GM21737 (cell line): ENCODE results near the gene CAPSL.
"Not testable (repeated sequence)": the region's sequence is repeated elsewhere in the genome, so short reads cannot be mapped to it uniquely, and the experiment has no call there.

Experiments used
- ATAC-seq: cut with Tn5 transposase; IDR thresholded peaks from one replicate; pipeline ENCODE4 v1.9.1; 2021; ENCODE audit warnings: mild to moderate bottlenecking, moderate library complexity; ENCODE audit not compliant: unreplicated experiment

The CAPSL gene

DNA sequence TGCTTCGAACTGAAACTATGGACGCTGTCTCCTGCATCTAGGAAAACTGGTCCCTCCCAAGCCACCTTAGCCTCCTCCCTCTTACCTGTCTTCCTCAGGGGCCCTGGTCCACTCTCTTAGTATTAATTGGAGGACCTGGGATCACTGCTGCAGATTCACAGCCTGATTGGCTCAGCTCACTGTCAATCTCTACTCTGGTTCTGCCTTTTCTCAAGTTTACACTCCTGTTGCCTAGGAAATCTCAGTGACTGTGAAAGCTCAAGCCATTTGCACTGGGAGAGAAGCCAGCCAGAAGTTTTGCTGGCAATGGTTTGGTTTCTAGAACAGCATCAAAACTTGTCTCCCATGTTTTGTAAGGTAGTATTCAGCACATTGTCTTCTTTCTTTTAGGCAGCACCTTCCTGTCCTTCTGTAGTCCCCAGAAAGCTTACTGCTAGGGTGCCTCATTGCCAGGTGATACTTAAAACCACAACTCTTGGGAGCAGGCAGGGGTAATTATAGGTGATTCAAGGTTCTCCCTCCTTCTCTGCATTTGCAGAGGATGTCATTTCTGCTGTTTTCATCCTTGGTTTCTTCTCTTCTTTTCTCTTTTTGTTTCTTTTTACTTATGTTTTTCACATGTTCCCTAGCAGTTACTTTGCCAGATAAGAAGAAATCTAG is at the start of gene CAPSL:
TSS of gene CAPSL (minus strand) at position 55 of the 660 bp plus-strand sequence. CDS start 17,502 bp downstream, outside the sequence.
- ATAC-seq: no peak

DNA sequence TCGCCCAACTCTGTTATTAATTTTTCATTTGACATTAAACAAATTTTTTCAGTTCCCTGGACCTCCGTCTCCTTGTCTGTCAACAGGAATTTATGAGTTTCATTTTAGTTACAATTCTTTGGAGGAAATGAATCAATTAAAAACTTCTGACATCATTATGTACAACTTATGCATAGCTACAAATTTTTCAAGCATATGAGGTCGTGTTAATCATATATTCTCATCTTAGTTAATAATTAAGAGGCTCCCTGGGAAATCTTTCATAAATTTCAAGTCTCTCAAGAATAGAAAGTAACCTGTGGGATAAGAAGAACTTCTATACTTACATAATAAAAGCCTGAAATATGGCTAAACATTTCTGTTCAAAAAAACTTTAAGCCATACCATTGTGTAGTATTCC is 49.4 kb upstream of the CAPSL start:
- ATAC-seq: no peak

DNA sequence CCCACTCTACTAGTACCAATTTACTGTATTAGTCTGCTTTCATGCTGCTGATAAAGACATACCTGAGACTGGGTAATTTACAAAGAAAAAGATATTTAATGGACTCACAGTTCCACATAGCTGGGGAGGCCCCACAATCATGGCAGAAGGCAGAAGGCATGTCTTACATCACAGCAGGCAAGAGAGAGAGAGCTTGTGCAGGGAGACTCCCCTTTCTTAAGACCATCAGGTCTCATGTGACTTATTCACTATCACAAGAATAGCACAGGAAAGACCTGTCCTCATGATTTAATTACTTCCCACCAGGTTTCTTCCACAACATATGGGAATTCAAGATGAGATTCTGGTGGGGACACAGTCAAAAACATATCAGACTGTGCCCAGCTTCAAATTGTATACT is 41.3 kb upstream of the CAPSL start:
- no peak for ATAC-seq

DNA sequence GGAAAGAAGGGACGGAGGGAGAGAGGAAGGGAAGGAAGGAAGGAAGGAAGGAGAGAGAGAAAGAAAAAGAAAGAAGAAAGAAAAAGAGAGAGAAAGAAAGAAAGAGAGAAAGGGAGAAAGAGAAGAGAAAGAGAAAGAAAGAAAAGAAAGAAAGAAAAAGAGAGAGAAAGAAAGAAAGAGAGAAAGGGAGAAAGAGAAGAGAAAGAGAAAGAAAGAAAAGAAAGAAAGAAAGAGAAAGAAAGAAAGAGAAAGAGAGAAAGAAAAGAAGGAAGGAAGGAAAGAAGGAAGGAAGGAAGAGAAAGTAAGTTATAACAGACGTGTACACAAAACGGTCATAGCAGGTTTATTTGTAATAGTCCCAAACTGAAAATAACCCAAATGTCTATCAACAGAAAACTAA is 38.4 kb upstream of the CAPSL start:
- ATAC-seq: not testable (repeated sequence)

DNA sequence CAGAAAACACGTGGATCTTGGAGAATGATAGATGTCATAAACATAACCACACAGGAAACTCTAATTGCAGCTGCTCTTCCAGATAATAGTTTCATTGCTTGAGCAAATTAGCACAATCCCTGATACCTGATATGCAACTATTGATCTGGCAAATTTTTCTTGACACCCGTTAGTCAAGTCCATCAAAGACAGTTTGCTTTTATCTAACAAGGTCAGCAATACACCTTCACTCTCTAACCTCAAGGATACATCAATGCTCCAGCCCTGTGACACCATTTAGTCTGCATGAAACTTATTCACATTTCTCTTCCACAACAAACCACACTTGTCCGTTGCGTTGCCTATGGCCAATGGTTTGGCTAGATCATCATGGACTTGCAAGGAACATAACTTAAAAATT is 36.1 kb upstream of the CAPSL start:
- ATAC-seq: no peak

DNA sequence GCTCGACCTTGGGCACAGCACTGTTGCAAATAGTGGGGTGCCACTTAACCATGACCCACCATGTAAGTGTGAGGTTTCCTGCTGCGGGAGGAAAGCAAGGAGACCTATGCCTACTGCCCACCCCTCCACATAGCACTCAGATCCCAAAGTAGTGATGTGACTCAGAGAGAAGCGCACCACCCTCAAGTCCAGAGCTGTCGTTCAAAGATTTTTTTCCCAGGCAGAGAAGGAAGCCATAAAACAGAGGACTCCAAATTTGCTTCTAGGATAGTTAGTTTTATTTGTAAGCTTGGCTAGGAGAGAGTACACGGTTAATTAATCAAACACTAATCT is 33.4 kb upstream of the CAPSL start:
- ATAC-seq: no peak

DNA sequence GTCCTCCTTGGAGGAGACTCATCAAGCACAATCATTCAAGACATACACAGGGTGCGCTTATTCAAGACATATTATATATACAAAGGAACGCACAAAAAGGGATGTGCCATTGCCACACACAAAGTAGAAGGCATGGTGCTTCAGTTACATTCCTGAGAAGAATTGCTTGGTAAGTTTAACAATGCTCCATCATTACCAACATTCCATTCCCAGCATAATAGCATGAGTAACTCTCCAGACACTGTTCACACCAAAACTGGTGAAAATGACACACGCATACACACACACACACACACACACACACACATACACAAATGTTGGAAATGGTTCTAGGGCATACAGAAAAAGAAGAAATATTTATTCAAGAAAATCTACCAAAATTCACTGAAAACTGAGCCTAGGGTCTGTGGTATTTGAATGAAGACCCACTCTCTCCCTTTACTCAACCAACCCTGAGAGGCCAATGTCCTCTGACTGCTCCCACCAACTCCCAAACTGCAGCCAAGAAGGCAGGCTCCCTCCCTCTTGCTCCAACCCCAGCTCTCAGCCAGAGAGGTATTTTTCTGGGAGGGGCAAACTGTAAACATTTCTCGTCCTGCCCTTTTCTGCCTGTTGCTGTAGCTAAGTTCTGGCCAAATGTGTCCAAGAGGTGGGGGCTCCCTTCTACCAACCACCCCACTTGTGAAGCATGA is 32.9 kb upstream of the CAPSL start:
- no peak for ATAC-seq

DNA sequence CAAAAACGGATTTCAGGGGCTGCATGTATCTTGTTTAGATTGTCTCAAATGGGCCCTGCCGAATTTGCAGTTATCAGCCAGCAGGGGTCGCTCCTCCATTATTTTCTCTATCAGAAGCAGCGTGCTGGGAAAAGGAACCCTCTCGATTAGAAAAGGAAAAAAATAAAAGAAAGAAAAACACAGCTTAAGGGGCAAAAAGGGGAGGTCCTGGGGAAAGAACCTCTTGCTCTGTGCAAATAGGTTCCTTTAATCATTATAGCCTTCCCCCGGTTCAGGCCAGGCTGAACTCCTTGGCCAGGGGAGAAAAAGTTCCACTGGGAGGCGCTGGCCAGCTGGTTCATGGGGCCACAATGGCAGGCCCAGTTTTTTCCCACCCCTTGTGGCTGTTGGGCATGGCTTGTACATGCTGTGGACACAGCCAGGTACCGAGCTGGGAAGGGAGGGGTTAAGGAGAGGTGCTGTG is 25.0 kb upstream of the CAPSL start:
- ATAC-seq: no peak

DNA sequence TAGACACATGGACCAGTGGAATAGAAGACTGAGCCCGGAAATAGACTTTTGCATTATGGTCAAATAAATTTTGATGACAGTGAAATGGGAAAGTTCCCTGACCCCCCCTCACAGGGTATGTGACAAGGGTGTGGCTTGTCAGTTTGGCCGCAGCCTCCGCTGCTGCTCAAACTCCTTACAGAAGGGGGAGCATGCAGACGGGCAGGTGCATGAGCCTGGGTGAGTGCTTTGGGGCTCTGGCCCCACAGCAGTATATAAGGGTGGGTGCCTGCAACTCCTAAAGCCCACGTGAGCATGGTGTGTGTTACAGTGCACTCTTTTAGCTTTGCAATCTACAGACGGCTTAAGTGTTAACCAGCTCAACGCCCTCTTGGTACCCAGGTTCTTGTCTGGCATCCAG is 21.9 kb upstream of the CAPSL start:
- ATAC-seq: no peak

DNA sequence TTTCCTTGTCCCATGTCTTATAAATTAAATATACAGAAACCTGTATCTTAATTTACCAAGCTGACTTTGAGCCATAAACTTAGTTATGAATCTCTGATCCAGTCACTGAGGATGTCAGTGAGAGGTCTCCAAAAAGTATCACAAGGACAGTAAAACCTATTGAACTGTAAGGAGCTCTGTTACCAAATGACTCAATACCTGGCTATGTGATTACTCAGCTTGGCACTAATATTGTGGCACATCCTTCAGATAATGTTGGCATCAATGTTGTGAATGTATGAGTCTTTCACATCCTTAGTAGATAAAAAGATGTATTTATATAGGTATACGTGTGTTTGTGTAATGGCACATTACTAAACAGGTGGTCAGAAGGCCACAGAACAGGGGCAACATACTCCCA is 18.0 kb upstream of the CAPSL start:
- no peak for ATAC-seq

DNA sequence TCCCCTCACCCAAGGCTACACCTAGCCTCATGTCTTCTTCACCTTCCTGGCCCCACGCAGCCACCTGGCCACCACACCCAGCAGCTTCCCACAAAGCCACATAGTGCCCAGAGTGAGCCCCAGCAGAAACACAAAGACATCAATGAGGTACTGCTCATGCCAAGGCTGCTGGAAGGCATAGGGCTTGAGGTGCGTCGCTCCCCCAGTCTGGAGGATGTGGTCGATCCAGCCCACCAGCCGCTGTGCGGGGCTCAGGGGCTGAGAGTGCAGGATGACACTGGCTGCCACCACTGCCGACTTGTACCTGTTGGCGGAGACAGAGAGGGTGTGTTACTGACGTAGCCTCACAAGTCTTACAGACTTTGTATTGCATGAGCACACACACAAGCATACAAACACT is 15.8 kb upstream of the CAPSL start:
- ATAC-seq: no peak

DNA sequence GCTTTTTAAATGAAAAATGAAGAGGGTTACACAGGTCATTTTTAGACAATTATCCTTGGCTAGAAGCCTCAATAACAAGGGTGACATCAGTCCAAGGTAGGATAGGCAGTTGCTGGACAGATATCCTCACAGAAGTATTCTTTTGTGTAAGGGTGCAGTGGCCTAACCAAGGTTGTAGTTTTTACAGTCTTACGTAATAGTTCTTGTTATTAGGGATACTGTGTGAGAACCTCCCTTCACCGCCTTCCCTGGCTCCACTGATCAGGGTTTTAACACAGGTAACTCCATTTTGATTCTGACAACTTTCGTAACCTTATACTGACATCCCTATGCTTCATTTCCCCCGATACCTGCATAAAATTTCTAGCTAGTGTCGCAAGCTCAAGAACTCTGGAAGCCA is 8.7 kb upstream of the CAPSL start:
- no peak for ATAC-seq

DNA sequence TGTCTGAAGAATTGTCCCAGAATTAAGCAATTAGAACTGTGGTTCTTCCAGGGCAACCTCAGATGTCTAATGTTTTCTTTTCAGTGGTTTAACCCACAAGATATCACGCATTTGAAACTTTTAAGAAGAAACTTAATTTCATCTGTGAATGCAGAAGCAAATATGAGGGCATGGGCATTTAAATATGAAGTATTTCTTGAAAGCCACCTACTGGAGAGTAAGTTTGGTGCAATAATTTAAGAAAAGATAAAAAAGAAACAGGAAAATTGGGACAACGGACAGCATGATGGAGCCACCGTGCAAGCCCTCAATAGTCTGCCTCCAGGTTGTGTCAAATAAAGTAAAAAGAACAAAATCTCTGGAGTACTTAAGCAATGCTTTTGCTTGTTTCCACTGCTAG is 1.2 kb upstream of the CAPSL start:
- ATAC-seq: no peak

DNA sequence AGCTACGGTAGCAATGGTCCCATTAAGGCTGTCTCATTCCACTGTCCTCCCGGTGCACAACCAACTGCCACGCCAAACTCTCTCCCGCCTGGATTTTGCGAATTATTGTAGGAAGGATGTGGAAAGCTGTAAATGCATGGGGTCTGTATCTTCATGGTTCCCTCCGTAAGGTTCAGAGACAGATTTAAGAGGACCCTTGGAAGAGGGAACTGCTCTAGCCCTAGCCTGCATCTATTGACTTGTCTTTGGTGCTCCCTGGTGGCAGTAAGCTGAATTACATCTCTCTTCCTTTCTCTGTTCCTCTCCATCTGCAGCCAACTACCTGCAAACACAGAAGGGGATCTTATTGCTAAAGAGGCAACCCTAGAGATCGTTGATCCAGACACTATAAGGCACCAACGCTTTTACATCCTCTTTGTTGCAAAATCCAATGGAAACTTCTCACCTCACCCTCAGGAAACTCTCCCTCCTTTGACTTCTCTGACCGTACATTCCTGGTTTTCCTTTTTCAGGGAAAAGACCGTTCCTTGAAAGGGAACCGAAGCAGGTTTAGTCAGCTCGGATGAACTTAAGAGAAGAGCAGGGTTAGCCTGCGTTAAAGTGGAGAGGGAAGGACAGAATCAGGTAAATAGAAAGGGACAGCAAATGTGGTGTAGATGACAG is 11.9 kb downstream of the CAPSL start:
- ATAC-seq: peak; percentile 56

DNA sequence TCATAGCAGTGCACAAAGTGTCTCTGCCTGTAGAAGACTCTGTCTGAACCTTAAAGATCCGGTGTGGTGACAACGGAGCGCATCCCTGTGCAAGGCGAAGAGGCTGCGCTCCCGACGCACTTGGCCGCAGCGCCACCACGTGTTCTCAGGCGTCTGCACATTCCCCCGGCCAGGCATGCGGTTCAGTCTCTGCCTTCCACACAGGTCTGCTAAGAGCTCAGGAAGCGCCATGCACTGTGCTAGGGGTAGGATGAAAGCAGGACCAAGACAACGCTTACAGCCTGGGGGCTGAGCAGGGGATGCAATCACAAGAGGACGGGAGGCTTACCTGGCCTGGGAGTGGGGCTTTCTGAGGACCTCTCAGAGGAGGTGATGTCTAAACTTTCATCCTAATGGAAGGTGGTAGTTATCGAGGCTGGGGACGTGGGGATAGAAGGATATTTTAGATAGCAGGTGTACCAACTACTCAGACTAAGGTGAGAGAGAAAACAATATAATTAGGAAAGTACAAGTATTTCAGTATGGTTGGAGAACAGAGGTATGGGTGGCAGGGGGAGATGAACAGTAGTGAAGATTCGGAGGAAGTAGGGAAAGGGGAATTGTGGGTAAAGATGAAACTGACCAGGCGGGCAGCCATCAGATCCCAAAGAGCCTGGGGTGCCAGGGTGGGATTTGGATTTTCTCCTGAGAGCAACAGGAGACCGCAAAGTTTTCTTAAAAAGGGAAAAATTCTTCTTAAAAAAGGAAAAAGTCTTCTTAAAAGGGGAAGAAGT is 13.3 kb downstream of the CAPSL start:
- peak; percentile 55 for ATAC-seq

DNA sequence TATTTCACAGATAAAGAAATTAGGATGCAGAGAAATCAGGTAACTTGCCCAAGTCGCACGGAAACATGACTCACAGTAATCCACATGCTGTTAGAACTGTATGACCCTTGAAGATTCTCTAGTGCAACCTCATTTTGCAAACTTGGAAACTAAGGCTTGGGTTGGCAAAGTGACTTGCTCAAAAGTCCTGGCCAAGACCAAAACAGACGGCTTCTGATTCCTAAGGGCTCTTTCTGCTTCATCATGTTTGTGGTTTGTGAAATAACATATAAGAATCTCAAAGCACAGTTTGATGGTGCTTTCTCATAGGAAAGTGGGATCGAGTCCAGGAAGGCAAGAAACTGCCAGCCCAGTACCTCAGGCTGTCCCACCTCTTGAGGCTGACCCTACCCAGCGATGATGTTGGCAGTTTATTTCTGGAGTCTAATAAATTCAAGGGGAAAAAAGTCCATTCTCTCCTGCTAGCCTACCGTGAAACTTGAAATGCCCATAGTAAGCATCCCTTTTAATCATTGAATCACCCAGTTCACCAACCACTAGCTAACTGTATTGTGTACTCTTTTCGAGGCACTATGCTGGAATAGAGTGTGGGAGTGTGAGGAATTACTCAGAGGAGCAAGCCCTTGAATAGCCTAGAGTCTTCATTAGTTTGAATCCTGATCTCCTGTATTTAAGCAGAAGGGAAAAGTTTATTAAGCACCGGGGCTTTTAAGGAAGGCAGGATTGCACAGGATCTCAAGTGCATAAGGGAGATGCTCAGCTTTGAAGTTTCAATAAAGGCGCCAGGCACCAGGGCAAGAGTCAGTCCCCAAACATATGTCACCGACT is 14.1 kb downstream of the CAPSL start:
- no peak for ATAC-seq

DNA sequence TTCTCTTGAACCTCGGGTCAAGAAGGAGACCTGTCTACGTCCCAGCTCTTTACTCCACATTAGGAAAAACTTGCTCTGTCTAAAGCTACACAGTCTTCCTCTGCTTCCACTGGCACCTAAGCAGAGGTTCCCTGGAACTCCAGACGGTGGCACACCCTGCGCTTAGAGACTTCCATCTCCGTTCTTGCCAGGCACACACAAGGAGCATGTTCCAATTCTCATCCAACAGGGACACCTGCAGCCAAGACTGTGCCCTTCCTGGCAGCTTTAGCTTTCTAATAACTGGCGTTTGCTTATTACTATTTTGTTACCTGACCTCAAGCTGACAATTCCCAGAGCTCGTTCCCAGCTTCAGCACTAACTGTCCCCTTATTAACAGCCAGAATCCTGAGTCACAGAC is 16.0 kb downstream of the CAPSL start:
- ATAC-seq: no peak

DNA sequence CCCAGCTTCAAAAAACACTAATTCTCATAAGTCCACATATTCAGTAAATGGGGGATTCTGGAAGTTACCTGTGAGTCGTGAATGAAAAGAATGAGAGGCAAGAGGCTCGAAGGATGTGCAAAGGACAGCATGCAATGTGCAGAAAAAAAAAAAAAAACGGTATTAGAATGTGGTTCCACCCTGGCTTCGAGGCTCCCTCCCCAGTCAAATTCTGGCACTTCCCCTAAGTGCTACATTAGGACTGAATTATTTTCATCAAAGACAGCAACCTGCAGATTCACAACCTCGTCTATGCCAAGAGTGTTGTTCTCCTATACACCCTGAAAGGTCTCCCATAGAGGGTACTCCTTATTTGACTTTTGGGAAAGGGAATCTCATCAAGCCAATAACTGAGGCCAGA is 16.5 kb downstream of the CAPSL start:
- ATAC-seq: no peak

DNA sequence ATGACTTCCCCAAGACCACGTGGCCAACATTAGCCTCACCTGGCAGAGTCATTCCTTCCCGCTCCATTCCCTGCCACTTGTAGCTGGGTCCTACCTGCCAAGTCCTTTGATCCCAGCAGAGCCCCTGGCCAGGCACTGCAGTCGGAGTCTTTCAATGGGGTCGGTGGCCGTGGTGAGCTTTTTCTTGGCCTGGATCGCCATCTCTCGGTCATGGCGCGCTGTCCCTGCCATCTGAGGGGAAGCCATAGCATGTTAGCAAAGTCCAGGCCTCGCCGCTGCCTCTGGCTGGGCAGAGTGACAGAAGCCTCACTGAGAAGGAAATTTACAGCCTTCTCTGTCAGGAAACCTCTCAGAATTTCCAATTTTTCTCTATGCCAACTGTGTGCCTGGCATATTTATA is 17.5 kb downstream of the CAPSL start:
- ATAC-seq: no peak

DNA sequence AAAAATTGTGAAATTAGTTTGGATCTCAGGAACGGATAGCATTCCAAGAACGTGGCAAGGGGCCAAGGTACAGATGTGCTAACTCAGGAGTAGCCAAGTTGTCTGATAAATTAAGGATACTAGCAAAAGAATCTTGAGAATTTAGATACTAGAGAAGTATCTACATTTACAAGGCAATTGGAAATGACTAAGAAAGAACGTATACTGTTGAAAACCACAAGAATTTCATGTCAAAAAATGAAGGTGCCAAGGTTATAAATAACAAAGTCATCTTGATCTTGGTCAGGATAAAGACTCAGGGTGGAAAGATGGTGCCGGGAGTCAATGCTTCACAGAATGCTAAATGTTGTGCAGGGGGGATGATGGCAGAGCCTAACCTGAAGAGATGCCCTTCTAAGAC is 19.2 kb downstream of the CAPSL start:
- ATAC-seq: no peak

DNA sequence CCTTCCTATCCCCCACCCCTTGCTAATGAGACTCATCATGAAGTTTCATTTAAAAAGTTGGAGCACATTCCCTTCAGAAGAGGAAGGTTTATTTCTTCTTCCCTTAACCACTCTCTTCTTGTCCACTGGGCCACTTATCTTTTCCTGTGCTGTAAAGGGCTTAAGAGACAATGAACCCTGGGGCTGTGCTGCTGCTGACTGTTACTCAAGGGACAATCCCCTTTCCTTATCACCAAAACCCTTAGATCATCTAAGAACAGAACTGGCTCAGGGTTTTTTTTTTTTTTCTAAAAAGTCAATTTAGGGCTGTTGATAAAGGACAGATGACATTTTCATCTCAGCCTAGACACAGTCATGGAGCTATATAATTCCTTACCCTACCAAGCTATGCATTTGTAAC is 29.6 kb downstream of the CAPSL start:
- no peak for ATAC-seq
